Dendritic cell treated with granulocyte-macrophage colony-stimulating factor and Interleukin-4, amounts not matched to agents 40 ng/mL and 50 ng/mL, for 4 days (primary cell): ENCODE results near the gene SH2B3.
"Not testable (repeated sequence)": the region's sequence is repeated elsewhere in the genome, so short reads cannot be mapped to it uniquely, and the experiment has no call there.

Source experiments
- H3K27ac Mint-ChIP-seq: one replicate; pipeline ENCODE4 v1.8.0; 2022; ENCODE audit warnings: mild to moderate bottlenecking, mixed read lengths
- H3K27me3 Mint-ChIP-seq: one replicate; pipeline ENCODE4 v1.8.0; 2022; ENCODE audit warnings: mild to moderate bottlenecking, mixed read lengths
- H3K36me3 Mint-ChIP-seq: one replicate; pipeline ENCODE4 v1.8.0; 2022; ENCODE audit warnings: low read depth, mixed read lengths
- H3K4me1 Mint-ChIP-seq: one replicate; pipeline ENCODE4 v1.8.0; 2022; ENCODE audit warnings: low read depth, mixed read lengths
- H3K4me3 Mint-ChIP-seq: one replicate; pipeline ENCODE4 v1.8.0; 2022; ENCODE audit warnings: mild to moderate bottlenecking, moderate library complexity, mixed read lengths
- H3K9me3 Mint-ChIP-seq: one replicate; pipeline ENCODE4 v1.8.0; 2022; ENCODE audit warnings: mixed read lengths
- intact Hi-C: fragments of 100-400 bp; cut with micrococcal nuclease; formaldehyde crosslinking; loops from one replicate; pipeline ENCODE4 v1.15.0; 2022

The SH2B3 gene

DNA sequence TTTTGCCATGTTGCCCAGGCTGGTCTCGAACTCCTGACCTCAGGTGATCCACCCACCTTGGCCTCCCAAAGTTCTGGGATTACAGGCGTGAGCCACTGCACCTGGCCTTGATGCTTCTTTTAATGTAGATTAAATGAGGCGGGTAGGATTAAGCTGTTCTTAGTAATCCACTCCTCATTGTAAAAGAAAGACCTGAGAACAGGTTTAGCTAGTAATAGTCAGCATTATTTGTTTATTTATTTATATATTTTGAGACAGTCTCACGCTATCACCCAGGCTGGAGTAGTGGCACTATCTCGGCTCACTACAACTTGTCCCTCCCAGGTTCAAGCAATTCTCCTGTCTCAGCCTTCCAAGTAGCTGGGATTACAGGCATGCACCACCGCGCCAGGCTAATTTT lies 9.5 kb upstream of the SH2B3 start:
- intact Hi-C loops: loop anchor here (5.0 kb wide), 1 partner anchor 64 kb away; no protein-coding TSS in a partner anchor
- not testable (repeated sequence) for H3K9me3 Mint-ChIP-seq, H3K36me3 Mint-ChIP-seq, H3K27ac Mint-ChIP-seq, H3K4me3 Mint-ChIP-seq, H3K27me3 Mint-ChIP-seq
- H3K4me1 Mint-ChIP-seq: peaks cover 64% of the 10 kb centered on the region

DNA sequence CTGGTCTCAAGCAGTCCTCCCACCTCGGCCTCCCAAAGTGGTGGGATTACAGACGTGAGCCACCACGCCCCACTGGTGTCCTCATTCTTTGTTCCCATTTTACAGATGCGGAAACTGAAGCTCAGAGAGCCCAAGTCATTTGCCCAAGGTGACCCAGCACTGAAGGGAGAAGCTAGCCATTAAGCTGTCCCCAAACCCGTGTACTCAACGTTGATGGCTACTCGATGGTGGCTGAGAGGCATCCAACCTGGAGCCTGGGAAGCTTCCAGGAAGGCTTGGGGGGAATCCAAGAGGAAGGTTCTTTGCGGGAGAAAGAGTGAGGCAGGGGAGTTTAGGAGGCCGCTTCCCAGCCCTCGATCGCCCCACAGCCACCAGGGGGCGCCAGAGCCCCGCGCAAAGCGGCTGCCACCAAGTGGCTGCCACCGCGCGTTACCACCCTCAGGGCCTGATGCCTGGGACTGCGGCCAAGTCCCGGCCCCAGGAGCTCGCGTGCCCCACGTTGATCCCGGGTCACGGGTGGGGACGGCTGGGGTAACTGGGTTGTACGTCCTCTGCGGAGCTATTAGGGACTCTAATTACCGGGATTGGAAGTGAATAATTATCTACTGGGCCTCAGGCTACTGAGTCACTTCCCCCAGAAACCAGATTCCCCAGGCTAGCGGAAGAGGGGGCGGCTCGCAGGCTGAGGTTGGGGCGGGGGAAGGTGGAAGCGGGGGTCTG lies 8.8 kb upstream of the SH2B3 start:
- Mint-ChIP-seq H3K4me1 (peaks cover 61% of the 10 kb centered on the region), H3K9me3 (no peaks in the 10 kb centered on the region), H3K27ac (peak overlapping the region; percentile 92), H3K36me3 (no peaks in the 10 kb centered on the region), H3K4me3 (peak overlapping the region; percentile 77), H3K27me3 (no peaks in the 10 kb centered on the region)
- intact Hi-C loops: loop anchor here (1.0 to 5.0 kb wide), 2 partner anchors 54 to 65 kb away; no protein-coding TSS in a partner anchor

DNA sequence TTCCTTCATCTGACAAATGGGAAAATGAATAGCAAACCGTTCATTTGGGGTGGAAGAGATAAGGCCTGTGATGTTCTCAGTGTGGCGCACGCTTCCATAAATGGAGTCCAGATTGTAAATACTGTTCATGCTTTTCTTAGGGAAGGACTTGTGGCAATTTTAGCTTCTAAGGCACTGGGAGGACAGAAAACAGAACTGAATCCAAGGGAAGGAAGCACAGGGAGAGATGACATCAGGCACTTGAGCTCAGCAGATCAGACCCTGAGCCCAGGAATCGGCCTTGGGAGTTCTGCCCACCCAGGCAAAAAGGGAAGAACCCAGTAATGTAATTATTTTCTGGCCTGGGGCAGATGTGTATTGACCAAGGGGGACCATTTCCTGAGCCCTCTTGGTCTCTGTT lies 7.2 kb upstream of the SH2B3 start:
- H3K27me3 Mint-ChIP-seq: no peaks in the 10 kb centered on the region
- H3K9me3 Mint-ChIP-seq: no peaks in the 10 kb centered on the region
- intact Hi-C loops: loop anchor here (2.0 to 5.0 kb wide), 2 partner anchors 46 to 66 kb away; no protein-coding TSS in a partner anchor
- H3K36me3 Mint-ChIP-seq: no peaks in the 10 kb centered on the region
- peaks cover 62% of the 10 kb centered on the region for H3K4me1 Mint-ChIP-seq
- peak overlapping the region; percentile 6 for H3K4me3 Mint-ChIP-seq
- peak overlapping the region; percentile 92 for H3K27ac Mint-ChIP-seq

DNA sequence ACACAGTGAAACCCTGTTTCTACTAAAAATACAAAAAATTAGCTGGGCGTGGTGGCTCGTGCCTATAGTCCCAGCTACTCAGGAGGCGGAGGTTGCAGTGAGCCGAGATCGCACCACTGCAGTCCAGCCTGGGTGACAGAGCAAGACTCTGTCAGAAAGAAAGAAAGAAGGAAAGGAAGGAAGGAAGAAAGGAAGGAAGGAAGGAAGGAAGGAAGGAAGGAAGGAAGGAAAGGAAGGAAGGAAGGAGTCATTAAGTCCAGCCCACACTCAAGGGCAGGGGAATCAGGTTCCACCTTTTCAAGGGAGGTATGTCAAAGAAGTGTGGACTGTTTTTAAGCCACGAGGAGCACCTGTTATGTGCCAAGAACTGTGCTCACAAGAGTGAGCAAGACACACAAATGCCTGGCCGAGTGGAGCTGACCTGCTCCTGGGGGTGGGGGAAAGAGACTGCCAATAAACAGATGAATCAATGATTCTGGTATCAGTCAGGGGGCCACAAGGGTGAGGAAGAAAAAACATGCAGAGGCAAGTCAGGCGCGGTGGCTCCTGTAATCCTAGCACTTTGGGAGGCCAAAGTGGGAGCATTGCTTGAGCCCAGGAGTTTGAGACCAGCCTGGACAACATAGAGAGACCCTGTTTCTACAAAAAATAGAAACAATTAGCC lies 5.8 kb upstream of the SH2B3 start:
- intact Hi-C loops: loop anchor here (2.0 to 5.0 kb wide), 2 partner anchors 45 to 68 kb away; no protein-coding TSS in a partner anchor
- not testable (repeated sequence) for H3K9me3 Mint-ChIP-seq, H3K4me3 Mint-ChIP-seq, H3K36me3 Mint-ChIP-seq, H3K27me3 Mint-ChIP-seq
- Mint-ChIP-seq H3K27ac (peak overlapping the region; percentile 92), H3K4me1 (peaks cover 63% of the 10 kb centered on the region)

DNA sequence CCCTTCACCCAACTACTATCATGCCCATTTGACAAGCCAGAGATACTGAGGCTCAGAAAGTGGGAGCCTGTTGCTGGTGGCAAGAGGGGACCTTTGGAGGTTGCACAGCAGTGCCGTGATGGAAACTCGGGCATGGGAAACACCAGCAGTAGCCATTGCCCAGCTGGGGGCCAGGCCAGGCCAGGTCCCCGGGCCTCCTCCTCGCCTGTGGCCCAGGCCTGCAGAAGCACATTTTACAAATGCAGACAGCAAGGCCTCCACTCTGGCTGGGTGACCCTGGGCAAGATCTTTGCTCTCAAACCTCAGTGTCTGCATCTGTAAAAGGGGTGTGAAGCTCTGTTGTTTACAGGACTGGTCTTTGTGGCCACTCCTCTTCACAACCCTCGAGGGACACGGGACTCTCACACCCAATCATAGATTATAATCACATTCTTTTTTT lies 4.5 kb upstream of the SH2B3 start:
- peaks cover 3% of the 10 kb centered on the region for H3K36me3 Mint-ChIP-seq
- peak overlapping the region; percentile 92 for H3K27ac Mint-ChIP-seq
- intact Hi-C loops: no loop called here
- peaks cover 65% of the 10 kb centered on the region for H3K4me1 Mint-ChIP-seq
- no peaks in the 10 kb centered on the region for H3K9me3 Mint-ChIP-seq
- H3K27me3 Mint-ChIP-seq: no peaks in the 10 kb centered on the region
- H3K4me3 Mint-ChIP-seq: no peak overlapping the region

DNA sequence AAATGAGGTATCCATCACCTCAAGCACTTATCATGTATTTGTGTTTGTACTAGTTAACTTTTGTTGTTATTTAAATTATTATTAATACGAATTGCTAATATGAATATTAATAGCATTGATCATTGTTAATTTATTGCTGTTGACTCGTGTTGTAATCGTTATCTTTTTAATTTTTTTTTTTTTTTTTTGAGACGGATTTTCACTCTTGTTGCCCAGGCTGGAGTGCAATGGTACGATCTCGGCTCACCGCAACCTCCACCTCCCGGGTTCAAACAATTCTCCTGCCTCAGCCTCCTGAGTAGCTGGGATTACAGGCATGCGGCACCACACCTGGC lies 3.3 kb upstream of the SH2B3 start:
- H3K36me3 Mint-ChIP-seq: peaks cover 15% of the 10 kb centered on the region
- H3K4me3 Mint-ChIP-seq: peak overlapping the region; percentile 59
- H3K4me1 Mint-ChIP-seq: peaks cover 58% of the 10 kb centered on the region
- H3K27ac Mint-ChIP-seq: peak overlapping the region; percentile 93
- H3K9me3 Mint-ChIP-seq, H3K27me3 Mint-ChIP-seq, intact Hi-C loops: not testable (repeated sequence)

DNA sequence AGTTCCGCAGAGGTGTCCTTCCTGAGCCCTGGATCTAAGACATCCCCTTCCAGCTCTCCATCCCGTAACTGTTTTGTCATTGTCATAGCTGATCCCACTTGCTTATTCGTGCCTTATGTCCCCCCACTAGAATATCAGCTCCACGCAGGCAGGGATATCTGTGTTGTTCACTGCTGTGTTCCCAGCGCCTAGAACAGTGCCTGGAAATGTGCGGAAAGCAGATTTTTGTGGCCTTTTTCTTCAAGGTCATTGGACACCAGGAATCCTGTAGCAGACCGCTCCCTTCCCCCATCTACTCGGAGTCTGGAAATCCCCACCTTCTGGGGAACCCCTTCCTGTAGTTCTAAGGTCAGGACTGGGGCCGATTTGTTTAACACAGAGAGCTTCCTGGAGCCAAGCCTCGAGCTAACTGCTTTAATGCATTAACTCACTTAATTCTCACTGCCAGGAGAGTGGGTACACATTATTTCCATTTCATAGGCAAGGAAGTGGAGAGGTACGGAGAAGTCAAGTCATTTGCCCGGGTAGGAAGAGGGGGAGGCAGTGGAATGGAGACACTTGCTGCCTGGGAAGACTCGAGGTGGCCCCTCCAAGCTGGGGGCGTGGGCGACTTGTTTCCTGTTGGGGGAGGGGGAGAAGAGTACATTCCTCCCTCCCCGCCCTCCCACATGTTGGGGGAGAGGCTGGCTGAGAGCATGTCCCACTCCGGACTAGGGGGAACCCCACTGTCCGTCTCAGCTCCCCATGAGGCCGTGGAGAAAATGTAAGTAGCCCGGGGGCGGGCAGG lies 1.2 kb upstream of the SH2B3 start:
- H3K27ac Mint-ChIP-seq: peak overlapping the region; percentile 93
- H3K9me3 Mint-ChIP-seq: no peaks in the 10 kb centered on the region
- H3K36me3 Mint-ChIP-seq: peaks cover 36% of the 10 kb centered on the region
- H3K4me1 Mint-ChIP-seq: peaks cover 64% of the 10 kb centered on the region
- H3K4me3 Mint-ChIP-seq: peak overlapping the region; percentile 84
- intact Hi-C loops: no loop called here
- H3K27me3 Mint-ChIP-seq: no peaks in the 10 kb centered on the region

DNA sequence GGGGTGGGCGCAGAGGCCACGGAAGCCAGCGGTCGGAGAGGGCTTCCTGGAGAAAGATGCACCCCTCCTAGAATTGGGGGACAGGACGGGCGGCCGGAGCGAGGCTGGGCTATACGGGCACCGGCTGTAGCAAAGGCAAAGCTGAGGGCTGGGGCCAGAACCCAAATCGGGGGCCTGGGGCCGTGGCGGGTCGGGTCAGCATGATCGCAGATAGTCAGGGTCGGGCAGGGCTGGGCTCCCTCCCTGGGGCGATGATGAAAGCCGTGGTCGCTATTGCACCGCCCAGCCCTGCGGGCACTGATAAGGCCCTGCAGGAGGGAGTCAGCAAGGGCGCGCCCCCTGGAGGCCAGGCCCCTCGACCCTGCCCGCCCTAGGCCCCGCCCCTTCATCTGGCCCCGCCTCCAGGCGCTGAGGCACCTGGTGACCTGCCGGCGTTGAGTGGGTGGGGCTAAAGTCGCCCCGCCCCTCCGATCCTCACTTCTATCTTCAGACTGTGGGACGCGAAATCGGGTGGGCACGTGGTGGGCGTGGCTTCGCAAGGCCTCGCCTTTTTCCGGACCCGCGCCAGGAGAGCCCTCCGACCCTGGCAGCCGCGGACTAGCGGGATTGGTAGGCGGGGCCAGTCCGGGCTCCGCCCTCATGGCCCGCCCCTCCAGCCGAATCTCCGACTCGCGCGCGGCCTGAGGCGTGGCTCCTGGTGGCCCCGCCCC lies 419 bp upstream of the SH2B3 start:
- peaks cover 64% of the 10 kb centered on the region for H3K4me1 Mint-ChIP-seq
- peaks cover 44% of the 10 kb centered on the region for H3K36me3 Mint-ChIP-seq
- peak overlapping the region; percentile 93 for H3K27ac Mint-ChIP-seq
- peak overlapping the region; percentile 84 for H3K4me3 Mint-ChIP-seq
- H3K27me3 Mint-ChIP-seq: no peaks in the 10 kb centered on the region
- no peaks in the 10 kb centered on the region for H3K9me3 Mint-ChIP-seq
- intact Hi-C loops: no loop called here

DNA sequence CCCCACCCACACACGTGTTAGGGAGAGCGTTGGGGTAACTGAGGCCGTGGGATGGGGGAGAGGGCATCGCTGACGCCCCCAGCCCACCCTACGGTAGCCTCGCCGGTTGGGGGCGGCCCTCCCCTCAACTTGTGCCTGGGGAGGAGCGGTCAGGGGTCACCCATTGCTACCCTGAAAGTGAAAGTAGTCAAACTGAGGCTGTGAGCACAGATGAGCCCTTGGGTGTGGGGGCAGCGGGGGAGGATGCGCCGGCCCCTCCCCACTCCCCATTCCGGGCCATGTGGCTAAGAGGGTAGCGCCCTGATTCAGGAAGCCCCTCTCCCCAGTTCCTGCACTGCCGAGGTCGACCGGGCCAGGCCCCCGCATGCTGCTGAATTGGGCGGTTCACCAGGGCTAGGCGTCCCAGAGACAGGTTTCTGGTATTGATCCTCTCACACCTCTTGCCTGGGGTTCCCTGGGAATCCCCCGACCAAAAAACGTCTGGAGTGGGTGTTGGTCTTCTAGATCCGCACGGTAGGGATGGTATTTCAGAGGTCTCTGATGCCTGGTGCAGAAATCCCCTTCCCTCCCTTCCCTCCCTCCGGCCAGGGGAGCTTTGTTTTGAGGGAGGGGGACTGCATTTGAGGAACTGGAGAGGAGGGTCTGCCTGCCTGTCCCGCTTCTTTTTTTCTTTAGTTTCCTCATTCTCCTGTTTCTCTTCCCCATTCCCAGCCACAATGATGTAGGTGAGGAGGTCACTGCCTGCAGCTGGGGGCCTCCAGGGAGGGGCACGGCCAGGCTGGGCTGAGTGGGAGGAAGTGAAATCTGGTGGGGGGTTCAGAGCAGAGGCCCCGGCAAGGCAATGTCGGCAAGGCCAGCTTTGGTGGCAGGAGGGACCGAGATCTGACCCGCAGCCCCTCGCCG lies 1.0 kb downstream of the SH2B3 start:
- H3K4me3 Mint-ChIP-seq: peak overlapping the region; percentile 91
- peaks cover 56% of the 10 kb centered on the region for H3K36me3 Mint-ChIP-seq
- no peaks in the 10 kb centered on the region for H3K27me3 Mint-ChIP-seq
- H3K4me1 Mint-ChIP-seq: peaks cover 71% of the 10 kb centered on the region
- no peaks in the 10 kb centered on the region for H3K9me3 Mint-ChIP-seq
- intact Hi-C loops: no loop called here
- peak overlapping the region; percentile 93 for H3K27ac Mint-ChIP-seq

DNA sequence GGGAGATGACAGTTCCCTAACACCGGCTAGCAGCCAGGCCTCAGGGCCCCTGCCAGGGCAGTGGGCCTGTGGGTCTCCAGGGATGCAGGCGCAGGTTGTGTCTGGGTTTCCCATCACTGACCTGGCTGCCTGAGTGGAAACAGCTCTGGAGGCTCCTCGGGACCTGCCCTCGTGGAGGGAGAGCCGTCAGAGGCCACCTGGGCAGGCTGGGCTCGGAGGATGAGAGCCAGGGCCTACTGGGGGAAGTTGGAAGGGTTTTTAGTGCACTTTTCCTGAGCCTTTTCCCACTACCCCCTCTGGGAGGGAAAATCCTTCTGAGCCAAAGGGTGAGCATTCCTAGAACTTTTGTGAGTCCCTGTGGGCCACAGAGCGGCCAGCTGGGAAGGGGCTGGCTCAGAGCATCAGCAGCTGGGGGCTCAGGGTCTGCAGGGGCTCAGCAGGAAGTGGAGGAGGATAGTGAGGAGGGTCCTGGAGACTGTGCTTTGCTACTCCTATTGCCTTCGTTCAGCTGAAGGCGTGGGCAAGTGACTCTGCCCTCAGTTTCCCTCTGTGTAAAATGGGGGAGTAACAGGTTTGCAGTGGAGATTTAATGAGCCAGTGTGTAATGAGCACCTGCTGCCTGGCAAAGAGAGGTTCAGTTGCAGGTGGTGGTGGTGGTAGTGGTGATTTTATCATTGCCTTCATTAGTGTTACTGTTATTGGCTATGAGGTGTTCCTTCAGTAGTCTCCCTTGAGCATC lies 1.8 kb downstream of the SH2B3 start:
- peaks cover 64% of the 10 kb centered on the region for H3K36me3 Mint-ChIP-seq
- peak overlapping the region; percentile 91 for H3K4me3 Mint-ChIP-seq
- H3K9me3 Mint-ChIP-seq: no peaks in the 10 kb centered on the region
- H3K27ac Mint-ChIP-seq: peak overlapping the region; percentile 93
- intact Hi-C loops: no loop called here
- H3K27me3 Mint-ChIP-seq: no peaks in the 10 kb centered on the region
- peaks cover 79% of the 10 kb centered on the region for H3K4me1 Mint-ChIP-seq

DNA sequence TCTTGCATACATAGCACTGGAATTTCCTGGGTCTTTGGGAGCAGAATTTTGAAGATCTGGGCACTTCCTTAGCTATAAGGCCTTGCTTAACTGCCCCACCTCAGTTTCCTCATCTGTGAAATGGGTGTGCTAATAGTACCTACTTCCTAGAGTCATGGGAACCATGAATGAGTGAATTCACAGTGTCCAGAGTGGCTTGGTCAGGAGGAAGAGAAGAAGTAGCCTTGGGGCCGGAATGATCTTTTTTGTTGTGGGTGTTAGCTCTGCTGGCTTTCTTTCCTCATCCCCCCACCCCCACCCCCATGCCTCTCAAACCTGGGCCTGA lies 2.4 kb downstream of the SH2B3 start:
- Mint-ChIP-seq H3K27me3 (no peaks in the 10 kb centered on the region), H3K27ac (peak overlapping the region; percentile 93), H3K4me3 (peak overlapping the region; percentile 91), H3K4me1 (peaks cover 80% of the 10 kb centered on the region), H3K36me3 (peaks cover 70% of the 10 kb centered on the region), H3K9me3 (no peaks in the 10 kb centered on the region)
- intact Hi-C loops: no loop called here

DNA sequence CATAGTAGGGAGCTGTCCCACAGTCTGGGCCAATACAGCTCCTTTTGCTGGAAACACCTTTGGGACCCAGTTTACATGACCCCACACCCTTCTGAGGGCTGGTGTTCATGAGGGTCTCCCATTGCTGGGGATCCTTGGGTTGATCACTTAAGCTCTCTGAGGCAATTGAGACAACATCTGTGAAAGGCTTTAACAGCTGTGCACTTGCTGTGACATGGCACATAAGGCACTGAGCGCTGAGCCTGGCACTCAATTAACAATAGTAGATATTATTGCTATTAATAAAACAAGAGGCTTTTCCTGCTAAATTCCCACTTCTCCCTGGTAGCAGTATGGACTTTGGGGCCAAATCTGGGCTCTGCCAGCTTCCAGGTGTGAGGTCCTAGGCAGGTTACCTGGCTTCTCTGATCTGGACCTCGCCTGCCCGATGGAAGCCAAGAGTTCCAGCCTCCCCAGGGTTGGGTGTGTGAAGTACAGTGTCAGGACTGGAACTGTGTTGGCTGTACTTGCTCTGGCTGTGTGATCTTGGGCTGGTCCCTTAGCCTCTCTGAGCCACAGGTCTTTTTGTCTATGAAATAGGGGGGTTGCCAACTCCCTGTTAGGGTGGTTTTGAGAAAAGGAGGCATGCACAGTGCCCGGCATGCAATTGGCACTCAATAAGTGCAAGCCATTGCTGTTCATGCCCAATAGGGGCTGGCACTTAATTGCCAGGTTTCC lies 3.1 kb downstream of the SH2B3 start:
- intact Hi-C loops: no loop called here
- Mint-ChIP-seq H3K9me3 (no peaks in the 10 kb centered on the region), H3K27me3 (no peaks in the 10 kb centered on the region), H3K36me3 (peaks cover 77% of the 10 kb centered on the region), H3K27ac (peak overlapping the region; percentile 93), H3K4me3 (peak overlapping the region; percentile 91), H3K4me1 (peaks cover 80% of the 10 kb centered on the region)
